Endodermal cell (in vitro differentiated cells): ENCODE data around the gene LILRB5. TPM values are rescaled to one million over a fixed set of nuclear protein-coding genes. Genes with fewer than 3 reads are reported as not detected.
A peak's percentile ranks its signal among the peaks of the same experiment; 100 is the strongest.
"Not testable (repeated sequence)": the region's sequence is repeated elsewhere in the genome, so short reads cannot be mapped to it uniquely, and the experiment has no call there.

Experiments used
- DNase-seq: peaks from one replicate; pipeline ENCODE4 v3.0.0-alpha.2; 2017
- H3K27ac ChIP-seq: 2 replicates; pipeline ENCODE4 v1.5.1; 2013; ENCODE audit warnings: mild to moderate bottlenecking, low read depth, low read length, moderate library complexity
- H3K27me3 ChIP-seq: 2 replicates; pipeline ENCODE4 v1.6.1; 2013; ENCODE audit warnings: mild to moderate bottlenecking, low read length, moderate library complexity; ENCODE audit not compliant: insufficient read depth, control insufficient read depth, poor library complexity, severe bottlenecking
- H3K36me3 ChIP-seq: 2 replicates; pipeline ENCODE4 v1.7.0; 2013; ENCODE audit warnings: mild to moderate bottlenecking, low read length, moderate library complexity; ENCODE audit not compliant: control insufficient read depth, insufficient read depth
- H3K4me1 ChIP-seq: one replicate; pipeline ENCODE4 v1.7.0; 2013; ENCODE audit warnings: low read length; ENCODE audit not compliant: control insufficient read depth, insufficient read depth
- H3K4me3 ChIP-seq: 2 replicates; pipeline ENCODE4 v1.5.1; 2013; ENCODE audit warnings: mild to moderate bottlenecking, low read length, moderate library complexity
- H3K9ac ChIP-seq: 2 replicates; pipeline ENCODE4 v1.6.1; 2013; ENCODE audit warnings: mild to moderate bottlenecking, low read length, moderate library complexity; ENCODE audit not compliant: poor library complexity, severe bottlenecking; ENCODE audit errors: extremely low read depth
- H3K9me3 ChIP-seq: 2 replicates; pipeline ENCODE4 v1.6.1; 2013; ENCODE audit warnings: mild to moderate bottlenecking, low read length, moderate library complexity; ENCODE audit not compliant: control insufficient read depth
- H3K27ac Mint-ChIP-seq: 2 replicates; pipeline ENCODE4 v1.8.0; 2020; ENCODE audit warnings: mixed read lengths
- H3K27me3 Mint-ChIP-seq: 2 replicates; pipeline ENCODE4 v1.8.0; 2021; ENCODE audit warnings: mild to moderate bottlenecking, mixed read lengths; ENCODE audit not compliant: insufficient read depth
- H3K36me3 Mint-ChIP-seq: 2 replicates; pipeline ENCODE4 v1.8.0; 2020; ENCODE audit warnings: low read depth, mixed read lengths
- H3K4me1 Mint-ChIP-seq: 2 replicates; pipeline ENCODE4 v1.8.0; 2020; ENCODE audit warnings: mixed read lengths
- H3K4me3 Mint-ChIP-seq: 2 replicates; pipeline ENCODE4 v1.8.0; 2020; ENCODE audit warnings: mild to moderate bottlenecking, moderate library complexity, mixed read lengths
- H3K9me3 Mint-ChIP-seq: 2 replicates; pipeline ENCODE4 v1.8.0; 2020; ENCODE audit warnings: mild to moderate bottlenecking, mixed read lengths
- WGBS, 2 experiments: methylation state at CpG; one replicate each; pipeline versions ENCODE4 v1.1.5 to v1.1.7; 2013; ENCODE audit warnings: missing lambda C conversion rate in 2 of 2, mixed read lengths in 1 of 2; ENCODE audit not compliant: insufficient coverage in 1 of 2, insufficient read length in 1 of 2; 5-methylcytosine and 5-hydroxymethylcytosine counted together
- total RNA-seq, 2 donors: library from RNA; stranded (reverse); fragmentation: NEBNext Ultra II Directional in 1 of 2; extraction: Animal tissue kit (Norgen Biotek cat#: 25700) in 1 of 2; gene quantifications; 2 replicates in 1 of 2; 3 replicates in 1 of 2; pipeline ENCODE4 v1.2.1, GENCODE V29; 2021
- TF ChIP-seq, protein P1 (sequence below): fragments of 200-600 bp; sonication (generic); conservative IDR thresholded peaks from 2 replicates; pipeline ENCODE4 v1.5.0; 2021; ENCODE audit warnings: antibody characterized with exemption, mild to moderate bottlenecking

LILRB5 gene
- total RNA-seq, 2 donors from 2014 or later: not detected

DNA sequence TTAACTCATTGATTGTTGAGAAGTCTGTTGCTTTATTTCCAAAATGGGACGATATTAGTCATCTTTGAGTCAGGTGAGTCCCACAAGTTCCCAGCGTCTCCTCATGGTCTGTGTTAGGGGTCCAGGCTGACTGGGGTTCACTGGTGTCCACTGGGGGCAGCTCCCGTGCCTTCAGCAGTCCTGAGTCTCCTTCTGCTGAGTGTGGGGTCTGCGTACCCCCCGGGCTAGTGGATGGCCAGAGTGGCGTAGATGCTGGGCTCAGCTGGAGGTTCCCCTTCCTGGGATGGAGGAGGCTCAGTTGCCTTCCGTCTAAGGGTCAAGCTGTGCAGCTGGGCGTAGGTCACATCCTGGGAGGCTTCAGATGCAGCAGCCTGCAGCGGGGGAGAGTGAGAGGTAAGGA is 40.2 kb downstream of the LILRB5 start:
- Histone ChIP-seq H3K4me1 (no peaks in the 10 kb centered on the region), H3K4me3 (no peak overlapping the region), H3K27me3 (no peaks in the 10 kb centered on the region), H3K36me3 (no peaks in the 10 kb centered on the region), H3K27ac (no peak overlapping the region), H3K9me3 (no peaks in the 10 kb centered on the region), H3K9ac (no peak overlapping the region)
- TF ChIP-seq, protein P1, sequence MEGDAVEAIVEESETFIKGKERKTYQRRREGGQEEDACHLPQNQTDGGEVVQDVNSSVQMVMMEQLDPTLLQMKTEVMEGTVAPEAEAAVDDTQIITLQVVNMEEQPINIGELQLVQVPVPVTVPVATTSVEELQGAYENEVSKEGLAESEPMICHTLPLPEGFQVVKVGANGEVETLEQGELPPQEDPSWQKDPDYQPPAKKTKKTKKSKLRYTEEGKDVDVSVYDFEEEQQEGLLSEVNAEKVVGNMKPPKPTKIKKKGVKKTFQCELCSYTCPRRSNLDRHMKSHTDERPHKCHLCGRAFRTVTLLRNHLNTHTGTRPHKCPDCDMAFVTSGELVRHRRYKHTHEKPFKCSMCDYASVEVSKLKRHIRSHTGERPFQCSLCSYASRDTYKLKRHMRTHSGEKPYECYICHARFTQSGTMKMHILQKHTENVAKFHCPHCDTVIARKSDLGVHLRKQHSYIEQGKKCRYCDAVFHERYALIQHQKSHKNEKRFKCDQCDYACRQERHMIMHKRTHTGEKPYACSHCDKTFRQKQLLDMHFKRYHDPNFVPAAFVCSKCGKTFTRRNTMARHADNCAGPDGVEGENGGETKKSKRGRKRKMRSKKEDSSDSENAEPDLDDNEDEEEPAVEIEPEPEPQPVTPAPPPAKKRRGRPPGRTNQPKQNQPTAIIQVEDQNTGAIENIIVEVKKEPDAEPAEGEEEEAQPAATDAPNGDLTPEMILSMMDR: no peak
- WGBS, 2 experiments: 89% methylated on average over 3 to 9 of the region's 9 CpGs
- Mint-ChIP-seq H3K9me3 (peaks cover 11% of the 10 kb centered on the region), H3K4me3 (no peak overlapping the region), H3K4me1 (no peaks in the 10 kb centered on the region), H3K27me3 (no peaks in the 10 kb centered on the region), H3K27ac (no peak overlapping the region), H3K36me3 (peaks cover 23% of the 10 kb centered on the region)
- no peak for DNase-seq

DNA sequence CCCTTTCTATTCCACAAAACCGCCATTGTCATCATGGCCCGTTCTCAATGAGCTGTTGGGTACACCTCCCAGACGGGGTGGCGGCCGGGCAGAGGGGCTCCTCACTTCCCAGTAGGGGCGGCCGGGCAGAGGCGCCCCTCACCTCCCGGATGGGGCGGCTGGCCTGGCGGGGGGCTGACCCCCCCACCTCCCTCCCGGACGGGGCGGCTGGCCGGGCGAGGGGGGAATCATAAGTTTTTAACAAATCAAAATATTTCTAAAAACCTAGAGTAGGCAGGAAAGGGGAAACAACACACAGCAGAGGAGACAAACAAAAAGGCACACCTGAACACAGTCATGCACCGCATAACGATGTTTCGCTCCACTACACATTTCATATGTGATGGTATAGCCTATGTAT is 42.3 kb downstream of the LILRB5 start:
- WGBS, 2 experiments: 96 to 100% methylated on average over 3 to 13 of the region's 19 CpGs
- H3K27ac Mint-ChIP-seq, H3K9me3 ChIP-seq, H3K27ac ChIP-seq, H3K27me3 Mint-ChIP-seq, H3K27me3 ChIP-seq, H3K9ac ChIP-seq, DNase-seq, H3K36me3 ChIP-seq, H3K4me3 ChIP-seq, H3K4me1 Mint-ChIP-seq, H3K4me1 ChIP-seq, H3K4me3 Mint-ChIP-seq: not testable (repeated sequence)
- Mint-ChIP-seq H3K9me3 (peaks cover 11% of the 10 kb centered on the region), H3K36me3 (peaks cover 36% of the 10 kb centered on the region)

- not testable (repeated sequence) for H3K27me3 Mint-ChIP-seq, H3K4me1 ChIP-seq, H3K27me3 ChIP-seq, H3K4me3 ChIP-seq, H3K4me3 Mint-ChIP-seq, H3K9me3 ChIP-seq, DNase-seq, H3K36me3 ChIP-seq, H3K4me1 Mint-ChIP-seq, H3K27ac Mint-ChIP-seq, H3K9ac ChIP-seq, H3K27ac ChIP-seq
- peaks cover 11% of the 10 kb centered on the region for H3K9me3 Mint-ChIP-seq
- WGBS, 2 experiments: no CpG with 5 or more reads among the region's 5 CpGs
- H3K36me3 Mint-ChIP-seq: peaks cover 36% of the 10 kb centered on the region
Observed at GRCh38 chr19:54214217-54214616, 42.9 kb downstream of the LILRB5 start.

- no peak overlapping the region for H3K4me3 ChIP-seq
- 95 to 100% methylated on average over 8 to 12 of the region's 12 CpGs for WGBS, 2 experiments
- no peak overlapping the region for H3K9ac ChIP-seq
- H3K27ac Mint-ChIP-seq: peak overlapping the region; percentile 31
- DNase-seq: no peak
- H3K27ac ChIP-seq: no peak overlapping the region
- peaks cover 11% of the 10 kb centered on the region for H3K9me3 Mint-ChIP-seq
- H3K4me1 ChIP-seq: no peaks in the 10 kb centered on the region
- no peaks in the 10 kb centered on the region for H3K9me3 ChIP-seq
- TF ChIP-seq, protein P1: peak; percentile 14
- H3K27me3 ChIP-seq: no peaks in the 10 kb centered on the region
- H3K36me3 Mint-ChIP-seq: peaks cover 50% of the 10 kb centered on the region
- H3K36me3 ChIP-seq: peaks cover 15% of the 10 kb centered on the region
- H3K4me3 Mint-ChIP-seq: no peak overlapping the region
- peaks cover 21% of the 10 kb centered on the region for H3K4me1 Mint-ChIP-seq
- no peaks in the 10 kb centered on the region for H3K27me3 Mint-ChIP-seq
Observed at GRCh38 chr19:54211235-54211634, 45.8 kb downstream of the LILRB5 start.
